ELR (cell line): ENCODE measurements around the gene SUGCT.
A peak's percentile ranks its signal among the peaks of the same experiment; 100 is the strongest.

Experiments
- DNase-seq: peaks from one replicate; pipeline ENCODE4 v3.0.0-alpha.2; 2015; ENCODE audit warnings: low read depth

SUGCT gene

GRCh38 chr7:40329601-40330153 lies 194.9 kb downstream of the SUGCT start:
- peak; percentile 68 for DNase-seq

GRCh38 chr7:40330408-40330807 lies 195.6 kb downstream of the SUGCT start:
- no peak for DNase-seq

GRCh38 chr7:40331915-40332314 lies 197.1 kb downstream of the SUGCT start:
- no peak for DNase-seq

- no peak for DNase-seq
These were observed 197.7 kb downstream of the SUGCT start for GRCh38 chr7:40332516-40332915.

GRCh38 chr7:40341836-40342235 lies 207.0 kb downstream of the SUGCT start:
- no peak for DNase-seq

- no peak for DNase-seq
These were observed 211.7 kb downstream of the SUGCT start for GRCh38 chr7:40346554-40346953.

- no peak for DNase-seq
These were observed 213.4 kb downstream of the SUGCT start for GRCh38 chr7:40348126-40348728.

- no peak for DNase-seq
These were observed 215.3 kb downstream of the SUGCT start for GRCh38 chr7:40350100-40350499.

- DNase-seq = no peak
These were observed 219.9 kb downstream of the SUGCT start for GRCh38 chr7:40354711-40355110.

GRCh38 chr7:40356312-40356711 lies 221.5 kb downstream of the SUGCT start:
- peak; percentile 10 for DNase-seq

- peak; percentile 5 for DNase-seq
These were observed 222.3 kb downstream of the SUGCT start for GRCh38 chr7:40356871-40357709.

- DNase-seq = no peak
These were observed 235.0 kb downstream of the SUGCT start for GRCh38 chr7:40369641-40370277.

- DNase-seq = peak; percentile 11
These were observed 237.1 kb downstream of the SUGCT start for GRCh38 chr7:40371806-40372440.

GRCh38 chr7:40374575-40374974 lies 239.8 kb downstream of the SUGCT start:
- no peak for DNase-seq

- DNase-seq = no peak
These were observed 245.3 kb downstream of the SUGCT start for GRCh38 chr7:40380111-40380510.

GRCh38 chr7:40382145-40382544 lies 247.3 kb downstream of the SUGCT start:
- no peak for DNase-seq

GRCh38 chr7:40393660-40394059 lies 258.9 kb downstream of the SUGCT start:
- no peak for DNase-seq

GRCh38 chr7:40394400-40394799 lies 259.6 kb downstream of the SUGCT start:
- DNase-seq = no peak

GRCh38 chr7:40400525-40400924 lies 265.7 kb downstream of the SUGCT start:
- DNase-seq = no peak

- DNase-seq = no peak
These were observed 266.6 kb downstream of the SUGCT start for GRCh38 chr7:40401406-40401805.

- no peak for DNase-seq
These were observed 267.9 kb downstream of the SUGCT start for GRCh38 chr7:40402661-40403060.
